ENCODE data around the gene SLMAP.

SLMAP gene

GRCh38 chr3:57890874-57891273 lies 134.8 kb downstream of the SLMAP start:
- no peak for DNase-seq (ENCODE audit: low spot score)

GRCh38 chr3:57892423-57892822 lies 136.3 kb downstream of the SLMAP start:
- DNase-seq (ENCODE audit: low spot score) = no peak

GRCh38 chr3:57893156-57893555 lies 137.0 kb downstream of the SLMAP start:
- no peak for DNase-seq (ENCODE audit: low spot score)

- no peak for DNase-seq (ENCODE audit: low spot score)
Measured at GRCh38 chr3:57893668-57894067, 137.6 kb downstream of the SLMAP start.

- no peak for DNase-seq (ENCODE audit: low spot score)
Measured at GRCh38 chr3:57896031-57896430, 139.9 kb downstream of the SLMAP start.

GRCh38 chr3:57896691-57897090 lies 140.6 kb downstream of the SLMAP start:
- no peak for DNase-seq (ENCODE audit: low spot score)

- DNase-seq (ENCODE audit: low spot score) = no peak
Measured at GRCh38 chr3:57900786-57901185, 144.7 kb downstream of the SLMAP start.

GRCh38 chr3:57903124-57903890 lies 147.2 kb downstream of the SLMAP start:
- no peak for DNase-seq (ENCODE audit: low spot score)

GRCh38 chr3:57910990-57911389 lies 154.9 kb downstream of the SLMAP start:
- DNase-seq (ENCODE audit: low spot score) = peak; percentile 18

- DNase-seq (ENCODE audit: low spot score) = no peak
Measured at GRCh38 chr3:57911593-57911992, 155.5 kb downstream of the SLMAP start.

GRCh38 chr3:57917601-57918000 lies 161.5 kb downstream of the SLMAP start:
- DNase-seq (ENCODE audit: low spot score) = no peak

- no peak for DNase-seq (ENCODE audit: low spot score)
Measured at GRCh38 chr3:57918123-57918837, 162.2 kb downstream of the SLMAP start.

GRCh38 chr3:57919987-57920386 lies 163.9 kb downstream of the SLMAP start:
- DNase-seq (ENCODE audit: low spot score) = no peak

- no peak for DNase-seq (ENCODE audit: low spot score)
Measured at GRCh38 chr3:57923101-57923500, 167.0 kb downstream of the SLMAP start.

- no peak for DNase-seq (ENCODE audit: low spot score)
Measured at GRCh38 chr3:57923752-57924151, 167.6 kb downstream of the SLMAP start.

GRCh38 chr3:57927166-57927565 lies 171.1 kb downstream of the SLMAP start:
- no peak for DNase-seq (ENCODE audit: low spot score)

- no peak for DNase-seq (ENCODE audit: low spot score)
Measured at GRCh38 chr3:57927916-57928315, 171.8 kb downstream of the SLMAP start.

GRCh38 chr3:57928511-57928910 lies 172.4 kb downstream of the SLMAP start:
- no peak for DNase-seq (ENCODE audit: low spot score)

GRCh38 chr3:57929988-57930387 lies 173.9 kb downstream of the SLMAP start:
- no peak for DNase-seq (ENCODE audit: low spot score)

- DNase-seq (ENCODE audit: low spot score) = no peak
Measured at GRCh38 chr3:57933602-57934001, 177.5 kb downstream of the SLMAP start.

GRCh38 chr3:57934373-57934772 lies 178.3 kb downstream of the SLMAP start:
- DNase-seq (ENCODE audit: low spot score) = no peak

- no peak for DNase-seq (ENCODE audit: low spot score)
Measured at GRCh38 chr3:57935539-57935938, 179.4 kb downstream of the SLMAP start.

- no peak for DNase-seq (ENCODE audit: low spot score)
Measured at GRCh38 chr3:57937092-57937491, 181.0 kb downstream of the SLMAP start.

- DNase-seq (ENCODE audit: low spot score) = no peak
Measured at GRCh38 chr3:57939775-57940174, 183.7 kb downstream of the SLMAP start.
